Liver (tissue), 9 donors: ENCODE results near the gene MISP3. TPM values are rescaled to one million over a fixed set of nuclear protein-coding genes. Genes with fewer than 3 reads are reported as not detected.

Experiments
- DNase-seq: peaks from one replicate; pipeline ENCODE4 v3.0.0-alpha.2; 2017; ENCODE audit warnings: low spot score
- H3K27ac ChIP-seq, 2 donors: one replicate each; pipeline ENCODE4 v1.7.0; 2013; ENCODE audit warnings: inconsistent platforms in 2 of 2, low read length in 2 of 2, control low read depth in 1 of 2, low read depth in 1 of 2, mild to moderate bottlenecking in 1 of 2
- H3K27me3 ChIP-seq, 4 donors: one replicate each; pipeline versions ENCODE4 v1.6.1 to v1.7.0; 2013; ENCODE audit warnings: low read length in 3 of 4, inconsistent platforms in 1 of 4, mild to moderate bottlenecking in 1 of 4, moderate library complexity in 1 of 4; ENCODE audit not compliant: control insufficient read depth in 4 of 4, insufficient read depth in 4 of 4
- H3K36me3 ChIP-seq, 4 donors: one replicate each; pipeline versions ENCODE4 v1.6.1 to v1.7.0; 2013; ENCODE audit warnings: low read length in 3 of 4, mild to moderate bottlenecking in 3 of 4, low read depth in 1 of 4, moderate library complexity in 1 of 4; ENCODE audit not compliant: control insufficient read depth in 4 of 4, insufficient read depth in 3 of 4
- H3K4me1 ChIP-seq, 4 donors: one replicate each; pipeline versions ENCODE4 v1.6.1 to v1.7.0; 2013; ENCODE audit warnings: low read length in 3 of 4, mild to moderate bottlenecking in 3 of 4, moderate library complexity in 1 of 4; ENCODE audit not compliant: control insufficient read depth in 4 of 4, insufficient read depth in 4 of 4
- H3K4me3 ChIP-seq, 3 donors: one replicate each; pipeline versions ENCODE4 v1.6.1 to v1.7.0; 2013; ENCODE audit warnings: low read length in 3 of 3, control low read depth in 1 of 3, low read depth in 1 of 3, mild to moderate bottlenecking in 1 of 3
- H3K9ac ChIP-seq, 2 donors: one replicate each; pipeline ENCODE4 v1.7.0; 2013; ENCODE audit warnings: low read length in 2 of 2, mild to moderate bottlenecking in 2 of 2, moderate library complexity in 2 of 2, control low read depth in 1 of 2, low read depth in 1 of 2
- H3K9me3 ChIP-seq, 4 donors: one replicate each; pipeline versions ENCODE4 v1.6.1 to v1.7.0; 2013; ENCODE audit warnings: low read length in 3 of 4; ENCODE audit not compliant: control insufficient read depth in 4 of 4
- EGR1 ChIP-seq, 2 donors: IDR thresholded peaks; 2 replicates each; pipeline ENCODE4 v1.6.1; 2016 to 2018; ENCODE audit warnings: antibody characterized with exemption in 2 of 2, low read depth in 2 of 2
- FOXA1 ChIP-seq: IDR thresholded peaks from 2 replicates; pipeline ENCODE4 v1.6.1; 2016; ENCODE audit warnings: antibody characterized with exemption
- FOXA2 ChIP-seq: IDR thresholded peaks from 2 replicates; pipeline ENCODE4 v1.6.1; 2016; ENCODE audit warnings: antibody characterized with exemption
- GABPA ChIP-seq, 2 donors: IDR thresholded peaks in 1 of 2; conservative IDR thresholded peaks in 1 of 2; 2 replicates each; pipeline ENCODE4 v1.6.1; 2016; ENCODE audit warnings: antibody characterized with exemption in 2 of 2, mild to moderate bottlenecking in 1 of 2, moderate library complexity in 1 of 2
- HNF4A ChIP-seq, 2 donors: conservative IDR thresholded peaks; 2 replicates each; pipeline ENCODE4 v1.6.1; 2016; ENCODE audit warnings: antibody characterized with exemption in 2 of 2, mild to moderate bottlenecking in 2 of 2
- HNF4G ChIP-seq: IDR thresholded peaks from 2 replicates; pipeline ENCODE4 v1.6.1; 2016; ENCODE audit warnings: antibody characterized with exemption
- NR2F2 ChIP-seq: IDR thresholded peaks from 2 replicates; pipeline ENCODE4 v1.6.1; 2016; ENCODE audit warnings: antibody characterized with exemption
- RAD21 ChIP-seq, 2 donors: IDR thresholded peaks; 2 replicates each; pipeline ENCODE4 v1.6.1; 2016; ENCODE audit warnings: antibody characterized with exemption in 2 of 2, mild to moderate bottlenecking in 2 of 2
- RXRA ChIP-seq, 2 donors: IDR thresholded peaks; 2 replicates each; pipeline ENCODE4 v1.6.1; 2017 to 2018; ENCODE audit warnings: antibody characterized with exemption in 2 of 2, mild to moderate bottlenecking in 1 of 2
- SP1 ChIP-seq: IDR thresholded peaks from 2 replicates; pipeline ENCODE4 v1.6.1; 2018; ENCODE audit warnings: antibody characterized with exemption, mild to moderate bottlenecking
- TAF1 ChIP-seq: conservative IDR thresholded peaks from 2 replicates; pipeline ENCODE4 v1.6.1; 2016; ENCODE audit warnings: antibody characterized with exemption, mild to moderate bottlenecking
- WGBS: extraction: QIAGEN DNeasy Blood & Tissue Kit; methylation state at CpG from one replicate; pipeline ENCODE4 v1.1.7; 2013; 5-methylcytosine and 5-hydroxymethylcytosine counted together
- polyA plus RNA-seq, 2 donors: library from polyadenylated mRNA; stranded (reverse) in 1 of 2; unstranded in 1 of 2; fragments of 200-250 nt in 1 of 2; fragments of >200 nt in 1 of 2; fragmentation: Nextera tagmentation in 1 of 2; extraction: Ambion mirVana in 1 of 2; gene quantifications; one replicate each; pipeline versions ENCODE4 v1.2.1 to v1.2.3, GENCODE V29; 2013 to 2015
- total RNA-seq, 2 donors: library from RNA; depleted of rRNA; stranded (reverse); fragments of >200 nt; gene quantifications; one replicate each; pipeline ENCODE4 v1.2.3, GENCODE V29; 2014
- TF ChIP-seq, protein P1 (sequence below): fragments of 150-350 bp; IDR thresholded peaks from 2 replicates; pipeline ENCODE4 v1.5.1; 2017; ENCODE audit warnings: improper control_type of control experiment, low read depth, low read length; ENCODE audit not compliant: missing input control
- TF ChIP-seq, protein P2 (sequence below): IDR thresholded peaks from 2 replicates; pipeline ENCODE4 v1.6.1; 2016; ENCODE audit warnings: antibody characterized with exemption, mild to moderate bottlenecking
- TF ChIP-seq, protein P3 (sequence below): IDR thresholded peaks from 2 replicates; pipeline ENCODE4 v1.6.1; 2016; ENCODE audit warnings: antibody characterized with exemption
- TF ChIP-seq, protein P4 (sequence below): IDR thresholded peaks from 2 replicates; pipeline ENCODE4 v1.6.1; 2016; ENCODE audit warnings: antibody characterized with exemption
- donor health status: healthy.
- donor health status: healthy.
- donor health status: healthy.
- donor health status: healthy.
- donor health status: healthy.

Gene MISP3
- total and polyA plus RNA-seq, 4 donors, result 0.28 to 3.9 (median 2.8) TPM

DNA sequence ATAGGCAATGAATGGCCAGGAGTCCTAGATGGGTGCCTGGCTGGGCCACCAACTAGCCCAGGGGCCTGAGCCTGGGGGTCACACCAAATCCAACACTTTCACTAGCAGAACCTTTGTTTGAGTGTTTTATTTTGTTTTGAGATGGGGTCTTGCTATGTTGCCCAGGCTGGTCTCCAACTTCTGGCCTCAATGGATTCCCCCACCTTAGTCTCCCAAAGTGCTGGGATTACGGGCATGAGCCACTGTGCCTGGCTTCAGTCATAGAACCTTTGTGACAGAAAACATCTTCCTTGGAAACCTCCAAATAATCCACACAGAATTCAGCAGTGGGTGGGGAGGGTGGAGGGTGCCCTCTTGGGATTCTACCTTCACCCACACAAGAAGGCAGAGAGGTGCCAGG is 38.9 kb downstream of the MISP3 start:
- Histone ChIP-seq H3K27ac (peak overlapping the region in 1 of 2 donors; percentile 4), H3K9ac (no peak overlapping the region), H3K36me3 (peaks cover 0 to 5% (median under 1%) of the 10 kb centered on the region in 4 donors), H3K27me3 (no peaks in the 10 kb centered on the region), H3K9me3 (no peaks in the 10 kb centered on the region), H3K4me1 (peaks cover 15 to 50% (median 44%) of the 10 kb centered on the region in 4 donors), H3K4me3 (no peak overlapping the region)
- WGBS, result 98% methylated on average over 1 of the region's 1 CpG
- DNase-seq, result no peak
- TF ChIP-seq RXRA (IDR thresholded peaks at IDR 0.05) (no peak), NR2F2 (no peak), GABPA (IDR thresholded peaks at IDR 0.05 in 1 of 2, conservative IDR thresholded peaks at IDR 0.05 in 1 of 2) (no peak), EGR1 (IDR thresholded peaks at IDR 0.05; ENCODE audit: low read depth in 2 of 2) (no peak), HNF4A (conservative IDR thresholded peaks at IDR 0.05) (no peak), RAD21 (IDR thresholded peaks at IDR 0.05) (no peak)
- TF ChIP-seq, protein P1, sequence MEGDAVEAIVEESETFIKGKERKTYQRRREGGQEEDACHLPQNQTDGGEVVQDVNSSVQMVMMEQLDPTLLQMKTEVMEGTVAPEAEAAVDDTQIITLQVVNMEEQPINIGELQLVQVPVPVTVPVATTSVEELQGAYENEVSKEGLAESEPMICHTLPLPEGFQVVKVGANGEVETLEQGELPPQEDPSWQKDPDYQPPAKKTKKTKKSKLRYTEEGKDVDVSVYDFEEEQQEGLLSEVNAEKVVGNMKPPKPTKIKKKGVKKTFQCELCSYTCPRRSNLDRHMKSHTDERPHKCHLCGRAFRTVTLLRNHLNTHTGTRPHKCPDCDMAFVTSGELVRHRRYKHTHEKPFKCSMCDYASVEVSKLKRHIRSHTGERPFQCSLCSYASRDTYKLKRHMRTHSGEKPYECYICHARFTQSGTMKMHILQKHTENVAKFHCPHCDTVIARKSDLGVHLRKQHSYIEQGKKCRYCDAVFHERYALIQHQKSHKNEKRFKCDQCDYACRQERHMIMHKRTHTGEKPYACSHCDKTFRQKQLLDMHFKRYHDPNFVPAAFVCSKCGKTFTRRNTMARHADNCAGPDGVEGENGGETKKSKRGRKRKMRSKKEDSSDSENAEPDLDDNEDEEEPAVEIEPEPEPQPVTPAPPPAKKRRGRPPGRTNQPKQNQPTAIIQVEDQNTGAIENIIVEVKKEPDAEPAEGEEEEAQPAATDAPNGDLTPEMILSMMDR, result no peak
- TF ChIP-seq, protein P2, sequence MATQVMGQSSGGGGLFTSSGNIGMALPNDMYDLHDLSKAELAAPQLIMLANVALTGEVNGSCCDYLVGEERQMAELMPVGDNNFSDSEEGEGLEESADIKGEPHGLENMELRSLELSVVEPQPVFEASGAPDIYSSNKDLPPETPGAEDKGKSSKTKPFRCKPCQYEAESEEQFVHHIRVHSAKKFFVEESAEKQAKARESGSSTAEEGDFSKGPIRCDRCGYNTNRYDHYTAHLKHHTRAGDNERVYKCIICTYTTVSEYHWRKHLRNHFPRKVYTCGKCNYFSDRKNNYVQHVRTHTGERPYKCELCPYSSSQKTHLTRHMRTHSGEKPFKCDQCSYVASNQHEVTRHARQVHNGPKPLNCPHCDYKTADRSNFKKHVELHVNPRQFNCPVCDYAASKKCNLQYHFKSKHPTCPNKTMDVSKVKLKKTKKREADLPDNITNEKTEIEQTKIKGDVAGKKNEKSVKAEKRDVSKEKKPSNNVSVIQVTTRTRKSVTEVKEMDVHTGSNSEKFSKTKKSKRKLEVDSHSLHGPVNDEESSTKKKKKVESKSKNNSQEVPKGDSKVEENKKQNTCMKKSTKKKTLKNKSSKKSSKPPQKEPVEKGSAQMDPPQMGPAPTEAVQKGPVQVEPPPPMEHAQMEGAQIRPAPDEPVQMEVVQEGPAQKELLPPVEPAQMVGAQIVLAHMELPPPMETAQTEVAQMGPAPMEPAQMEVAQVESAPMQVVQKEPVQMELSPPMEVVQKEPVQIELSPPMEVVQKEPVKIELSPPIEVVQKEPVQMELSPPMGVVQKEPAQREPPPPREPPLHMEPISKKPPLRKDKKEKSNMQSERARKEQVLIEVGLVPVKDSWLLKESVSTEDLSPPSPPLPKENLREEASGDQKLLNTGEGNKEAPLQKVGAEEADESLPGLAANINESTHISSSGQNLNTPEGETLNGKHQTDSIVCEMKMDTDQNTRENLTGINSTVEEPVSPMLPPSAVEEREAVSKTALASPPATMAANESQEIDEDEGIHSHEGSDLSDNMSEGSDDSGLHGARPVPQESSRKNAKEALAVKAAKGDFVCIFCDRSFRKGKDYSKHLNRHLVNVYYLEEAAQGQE, result no peak
- TF ChIP-seq, protein P3, sequence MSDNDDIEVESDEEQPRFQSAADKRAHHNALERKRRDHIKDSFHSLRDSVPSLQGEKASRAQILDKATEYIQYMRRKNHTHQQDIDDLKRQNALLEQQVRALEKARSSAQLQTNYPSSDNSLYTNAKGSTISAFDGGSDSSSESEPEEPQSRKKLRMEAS, result no peak
- TF ChIP-seq, protein P4, sequence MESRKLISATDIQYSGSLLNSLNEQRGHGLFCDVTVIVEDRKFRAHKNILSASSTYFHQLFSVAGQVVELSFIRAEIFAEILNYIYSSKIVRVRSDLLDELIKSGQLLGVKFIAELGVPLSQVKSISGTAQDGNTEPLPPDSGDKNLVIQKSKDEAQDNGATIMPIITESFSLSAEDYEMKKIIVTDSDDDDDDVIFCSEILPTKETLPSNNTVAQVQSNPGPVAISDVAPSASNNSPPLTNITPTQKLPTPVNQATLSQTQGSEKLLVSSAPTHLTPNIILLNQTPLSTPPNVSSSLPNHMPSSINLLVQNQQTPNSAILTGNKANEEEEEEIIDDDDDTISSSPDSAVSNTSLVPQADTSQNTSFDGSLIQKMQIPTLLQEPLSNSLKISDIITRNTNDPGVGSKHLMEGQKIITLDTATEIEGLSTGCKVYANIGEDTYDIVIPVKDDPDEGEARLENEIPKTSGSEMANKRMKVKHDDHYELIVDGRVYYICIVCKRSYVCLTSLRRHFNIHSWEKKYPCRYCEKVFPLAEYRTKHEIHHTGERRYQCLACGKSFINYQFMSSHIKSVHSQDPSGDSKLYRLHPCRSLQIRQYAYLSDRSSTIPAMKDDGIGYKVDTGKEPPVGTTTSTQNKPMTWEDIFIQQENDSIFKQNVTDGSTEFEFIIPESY, result no peak

DNA sequence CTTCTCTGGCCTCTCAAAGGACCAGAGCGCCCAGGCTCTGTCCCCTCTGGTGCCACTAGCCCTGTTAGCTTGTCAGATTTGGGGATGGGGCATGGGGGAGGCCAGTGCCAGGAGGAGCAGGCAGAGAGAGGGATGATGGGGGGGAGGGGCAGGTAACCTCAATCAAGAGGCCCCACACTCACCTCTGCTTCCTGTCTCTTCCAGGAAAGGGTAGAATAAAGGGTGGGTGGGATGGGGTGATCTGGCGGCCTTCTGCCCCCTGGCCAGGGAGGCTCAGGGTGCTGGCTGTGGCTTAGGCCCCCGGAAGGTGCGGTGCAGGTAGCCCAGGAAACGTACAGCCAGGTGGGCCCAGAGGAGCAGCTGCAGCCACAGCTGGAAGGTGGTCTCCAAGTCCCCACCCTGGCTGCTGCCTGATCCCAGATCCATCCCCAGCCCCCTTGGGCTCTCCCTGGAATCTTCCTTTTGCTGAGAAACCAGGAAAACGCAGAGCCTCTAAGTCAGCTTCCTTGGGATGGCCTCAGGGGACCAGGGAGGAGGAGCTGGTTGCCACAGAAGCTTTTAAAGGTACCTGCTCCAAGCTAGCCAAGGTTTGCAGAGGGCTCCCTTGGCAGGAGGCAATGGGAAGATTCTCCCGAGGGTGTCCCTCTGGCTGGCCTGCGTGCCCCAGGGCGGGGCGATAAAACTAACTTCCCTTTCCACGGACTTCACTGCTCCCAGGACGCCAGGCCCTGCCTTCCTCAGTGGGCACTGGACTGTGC is 39.6 kb downstream of the MISP3 start:
- 56% methylated on average over 12 of the region's 12 CpGs for WGBS
- Histone ChIP-seq H3K36me3 (no peaks in the 10 kb centered on the region), H3K9ac (peak overlapping the region in 1 of 2 donors; percentile 79), H3K9me3 (no peaks in the 10 kb centered on the region), H3K27me3 (no peaks in the 10 kb centered on the region), H3K4me3 (peak overlapping the region in 2 of 3 donors; percentile 5 to 28), H3K27ac (peak overlapping the region; percentile 88 to 97), H3K4me1 (peaks cover 15 to 56% (median 47%) of the 10 kb centered on the region in 4 donors)
- no peak for TF ChIP-seq HNF4A (conservative IDR thresholded peaks at IDR 0.05)
- no peak for TF ChIP-seq SP1
- TF ChIP-seq, protein P3, result no peak
- no peak for TF ChIP-seq GABPA (IDR thresholded peaks at IDR 0.05 in 1 of 2, conservative IDR thresholded peaks at IDR 0.05 in 1 of 2)
- TF ChIP-seq RAD21 (IDR thresholded peaks at IDR 0.05), result no peak
- TF ChIP-seq, protein P1, result no peak
- TF ChIP-seq FOXA1, result no peak
- no peak for TF ChIP-seq FOXA2
- TF ChIP-seq, protein P2, result no peak
- no peak for TF ChIP-seq TAF1
- no peak for TF ChIP-seq RXRA (IDR thresholded peaks at IDR 0.05)
- no peak for TF ChIP-seq HNF4G
- no peak for DNase-seq
